ENCODE measurements around the gene R3HDM1.

DNA sequence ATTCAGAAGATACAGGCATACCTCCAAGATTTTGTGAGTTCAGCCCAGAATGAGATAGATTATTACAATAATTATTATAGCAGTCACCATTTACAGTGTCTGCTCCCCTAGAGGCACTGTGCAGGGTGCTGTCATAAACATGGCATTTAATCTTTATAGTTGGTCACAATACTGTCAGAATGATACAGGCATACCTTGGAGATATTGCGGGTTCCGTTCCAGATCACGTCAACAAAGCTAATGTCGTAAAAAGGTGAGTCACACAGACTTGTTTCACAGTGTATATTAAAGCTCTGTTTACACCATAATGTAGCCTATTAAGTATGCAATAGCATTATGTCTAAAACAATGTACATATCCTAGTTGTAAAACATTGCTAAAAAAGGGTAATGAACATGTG, 45.8 kb upstream of the R3HDM1 start:
- no peak for TF ChIP-seq CTCF (IDR thresholded peaks at IDR 0.05)
- TF ChIP-seq POLR2A (IDR thresholded peaks at IDR 0.05), result no peak

All from body of pancreas (tissue), 4 donors.